HepG2 (cell line): ENCODE data around the gene TXNIP. TPM values are rescaled to one million over a fixed set of nuclear protein-coding genes. Genes with fewer than 3 reads are reported as not detected.

Source experiments
- ATAC-seq: fragments of 200-7000 bp; cut with Tn5 transposase; 3 replicates; pipeline ENCODE4 v1.9.1; 2020; ENCODE audit warnings: mild to moderate bottlenecking, moderate library complexity
- BruUV-seq: library from RNA; stranded (reverse); fragments of 400-500 nt; replicated peaks from 2 replicates; lab custom pipeline; 2021; lab: Mats Ljungman, UMichigan
- CTCF ChIA-PET: fragments of 300-600 bp; formaldehyde crosslinking; extraction: SDS; loops from one replicate; lab custom pipeline; 2021; ENCODE audit warnings: low total read pairs, inconsistent platforms, low intra/inter-chr PET ratio; lab: Yijun Ruan, JAX
- POLR2A ChIA-PET: fragments of 350-600 bp; sonication (Branson Sonifier 250); formaldehyde crosslinking; loops from one replicate; lab custom pipeline; 2020; ENCODE audit warnings: antibody characterized with exemption, inconsistent platforms; lab: Yijun Ruan, JAX
- DNase-seq: peaks from one replicate; pipeline ENCODE4 v3.0.0-alpha.2; 2015; ENCODE audit warnings: low spot score
- FAIRE-seq: peaks from 3 replicates; lab custom pipeline; 2011; peaks lifted over from hg19 to GRCh38; lab: Jason Lieb, UNC
- H2AFZ ChIP-seq: one replicate; pipeline ENCODE4 v1.6.1; 2011; ENCODE audit warnings: low read length, inconsistent platforms
- H3K27ac ChIP-seq: fragments of 300-600 bp; 3 replicates; pipeline ENCODE4 v1.8.0; 2011; ENCODE audit warnings: mixed run types, mild to moderate bottlenecking, mixed read lengths, low read length, inconsistent platforms; ENCODE audit not compliant: insufficient read depth; ENCODE audit errors: extremely low read length
- H3K27me3 ChIP-seq, 2 experiments: fragments of 200-600 bp in 1 of 2; 2 replicates in 1 of 2; 3 replicates in 1 of 2; pipeline versions ENCODE4 v1.6.0 to v1.8.0; 2011; ENCODE audit warnings: low read length in 2 of 2, mild to moderate bottlenecking in 2 of 2, moderate library complexity in 2 of 2, inconsistent platforms in 1 of 2; ENCODE audit not compliant: insufficient read depth in 2 of 2, control insufficient read depth in 1 of 2
- H3K36me3 ChIP-seq, 2 experiments: fragments of 200-600 bp in 1 of 2; replicated peaks in 1 of 2; 2 replicates in 1 of 2; 3 replicates in 1 of 2; pipeline versions ENCODE4 v1.5.1 to v1.8.0; 2011; ENCODE audit warnings: low read length in 2 of 2, inconsistent platforms in 1 of 2; ENCODE audit not compliant: insufficient read depth in 2 of 2, control insufficient read depth in 1 of 2
- H3K4me1 ChIP-seq: 2 replicates; pipeline ENCODE4 v1.5.1; 2012; ENCODE audit warnings: low read length, inconsistent platforms; ENCODE audit not compliant: insufficient read depth
- H3K4me2 ChIP-seq: 2 replicates; pipeline ENCODE4 v1.6.0; 2011; ENCODE audit warnings: low read depth, low read length, inconsistent platforms
- H3K4me3 ChIP-seq, 3 experiments: fragments of 200-600 bp in 1 of 3; sonication (generic), shearing (Covaris generic) in 1 of 3; replicated peaks in 1 of 3; 2 replicates each; pipeline ENCODE4 v1.5.1; 2011 to 2016; ENCODE audit warnings: low read length in 3 of 3, inconsistent platforms in 2 of 3, low read depth in 2 of 3, mild to moderate bottlenecking in 2 of 3, control low read depth in 1 of 3, mixed read lengths in 1 of 3; ENCODE audit not compliant: insufficient read depth in 1 of 3
- H3K79me2 ChIP-seq: one replicate; pipeline ENCODE4 v1.6.1; 2011; ENCODE audit warnings: low read length, inconsistent platforms; ENCODE audit not compliant: insufficient read depth
- H3K9ac ChIP-seq: 2 replicates; pipeline ENCODE4 v1.6.0; 2011; ENCODE audit warnings: mild to moderate bottlenecking, low read depth, low read length, inconsistent platforms; ENCODE audit not compliant: insufficient read depth
- H3K9me3 ChIP-seq: 2 replicates; pipeline ENCODE4 v1.5.1; 2012; ENCODE audit warnings: mild to moderate bottlenecking, low read length
- H4K20me1 ChIP-seq: 2 replicates; pipeline ENCODE4 v1.6.0; 2011; ENCODE audit warnings: inconsistent platforms, mild to moderate bottlenecking, low read length, moderate library complexity; ENCODE audit not compliant: insufficient read depth
- AFF4 ChIP-seq: sonication (generic); formaldehyde crosslinking; IDR thresholded peaks from 2 replicates; pipeline ENCODE4 v1.4.0; 2020; ENCODE audit warnings: missing genetic modification reagents
- ATF1 ChIP-seq: IDR thresholded peaks from 2 replicates; pipeline ENCODE4 v1.6.1; 2016; ENCODE audit warnings: mild to moderate bottlenecking, control low read depth
- KMT2B ChIP-seq: IDR thresholded peaks from 2 replicates; pipeline ENCODE4 v1.6.1; 2016; ENCODE audit warnings: missing genetic modification reagents, missing compliant biosample characterization
- MBD4 ChIP-seq: IDR thresholded peaks from 2 replicates; pipeline ENCODE4 v1.6.1; 2012; ENCODE audit warnings: low read length, inconsistent platforms, borderline replicate concordance
- MED1 ChIP-seq: sonication (generic); formaldehyde crosslinking; IDR thresholded peaks from 2 replicates; pipeline ENCODE4 v1.4.0; 2020; ENCODE audit warnings: missing genetic modification reagents
- NBN ChIP-seq: fragments of 450-650 bp; conservative IDR thresholded peaks from 2 replicates; pipeline ENCODE4 v1.6.1; 2017
- PHF5A ChIP-seq: IDR thresholded peaks from one replicate; pipeline ENCODE4 v1.6.1; 2018; ENCODE audit warnings: low read depth, missing genetic modification reagents; ENCODE audit not compliant: unreplicated experiment
- PPARG ChIP-seq: conservative IDR thresholded peaks from 2 replicates; pipeline ENCODE4 v1.6.1; 2016; ENCODE audit warnings: missing biosample characterization, missing genetic modification reagents
- REPIN1 ChIP-seq: sonication (generic); formaldehyde crosslinking; IDR thresholded peaks from 2 replicates; pipeline ENCODE4 v1.8.0; 2022; ENCODE audit warnings: missing genetic modification reagents, low read depth, mild to moderate bottlenecking, borderline replicate concordance
- SAP130 ChIP-seq: IDR thresholded peaks from 2 replicates; pipeline ENCODE4 v1.6.1; 2016; ENCODE audit warnings: low read depth
- SIN3A ChIP-seq: IDR thresholded peaks from 2 replicates; pipeline ENCODE4 v1.6.1; 2011; ENCODE audit warnings: low read depth, mild to moderate bottlenecking, control low read depth, low read length, borderline replicate concordance
- SSRP1 ChIP-seq: IDR thresholded peaks from 2 replicates; pipeline ENCODE4 v1.6.1; 2016; ENCODE audit warnings: control low read depth
- TEAD3 ChIP-seq: optimal IDR thresholded peaks from 2 replicates; pipeline ENCODE3; 2016; ENCODE audit warnings: borderline replicate concordance
- ZC3H13 ChIP-seq: sonication (generic); formaldehyde crosslinking; IDR thresholded peaks from 2 replicates; pipeline ENCODE4 v1.8.1; 2023; ENCODE audit warnings: mild to moderate bottlenecking, missing genetic modification reagents, moderate library complexity
- ZMYM4 ChIP-seq: sonication (generic); formaldehyde crosslinking; IDR thresholded peaks from 2 replicates; pipeline ENCODE4 v1.8.1; 2023; ENCODE audit warnings: mild to moderate bottlenecking, missing genetic modification reagents
- ZNF143 ChIP-seq: sonication (generic); formaldehyde crosslinking; IDR thresholded peaks from 2 replicates; pipeline ENCODE4 v1.4.0; 2020; ENCODE audit warnings: missing genetic modification reagents
- ZNF496 ChIP-seq: sonication (generic); formaldehyde crosslinking; IDR thresholded peaks from 2 replicates; pipeline ENCODE4 v1.8.1; 2023; ENCODE audit warnings: mild to moderate bottlenecking, moderate library complexity, missing genetic modification reagents; ENCODE audit not compliant: insufficient replicate concordance
- ZNF569 ChIP-seq: sonication (generic); formaldehyde crosslinking; IDR thresholded peaks from 2 replicates; pipeline ENCODE4 v1.5.0; 2020; ENCODE audit warnings: mild to moderate bottlenecking, missing genetic modification reagents, moderate library complexity, borderline replicate concordance
- WGBS: methylation state at CpG from one replicate; pipeline ENCODE4 v1.1.6; 2017; ENCODE audit warnings: low lambda C conversion rate; 5-methylcytosine and 5-hydroxymethylcytosine counted together
- in situ Hi-C: cut with HindIII; loops from 2 replicates; pipeline ENCODE4 v1.10.0; 2017; ENCODE audit warnings: low pct_unique_long_range_greater_than_20kb; ENCODE audit not compliant: extremely low pct_ligation_motif_present
- intact Hi-C: fragments of 100-400 bp; cut with micrococcal nuclease; formaldehyde crosslinking; loops from one replicate; pipeline ENCODE4 v1.10.0; 2022; ENCODE audit not compliant: unreplicated experiment
- polyA plus RNA-seq, 8 experiments: library from polyadenylated mRNA; depleted of rRNA in 3 of 8; stranded (reverse) in 7 of 8; unstranded in 1 of 8; fragments of >200 nt; fragmentation: Illumina TruSeq in 4 of 8; extraction: Trizol in 4 of 8; gene quantifications; 2 replicates each; pipeline versions ENCODE4 v1.2.1 to v1.2.3, GENCODE V29; 2011 to 2016; ENCODE audit warnings: low read depth in 4 of 8, missing spikeins in 1 of 8, mixed read lengths in 1 of 8; ENCODE audit not compliant: insufficient read depth in 1 of 8
- total RNA-seq, 5 experiments: library from RNA; depleted of rRNA; stranded (reverse); fragments of >200 nt; fragmentation: Illumina TruSeq; extraction: Trizol; gene quantifications; 2 replicates each; pipeline ENCODE4 v1.2.3, GENCODE V29; 2016; ENCODE audit warnings: low read depth in 1 of 5
- TF ChIP-seq, protein P1 (sequence below): sonication (generic); formaldehyde crosslinking; conservative IDR thresholded peaks from 2 replicates; pipeline ENCODE4 v1.4.0; 2020; ENCODE audit warnings: mild to moderate bottlenecking, missing genetic modification reagents, moderate library complexity

The TXNIP gene
- total and polyA plus RNA-seq, 2 of the 13 experiments (the other 11 are each of a cell fraction or from before 2014, with no cell fraction given), result 24.4 to 237 TPM

GRCh38 chr1:145995148-145995881, 1.1 kb downstream of the TXNIP start:
- WGBS, result 9% methylated on average over 8 of the region's 8 CpGs
- H2AFZ ChIP-seq, result no peak overlapping the region
- intact Hi-C loops, result no loop called here
- CTCF ChIA-PET, result no interaction called here
- no TSS peak for BruUV-seq
- peak overlapping the region; percentile 68 to 98 (median 91) for H3K4me3 ChIP-seq
- H3K4me1 ChIP-seq, result peaks cover 79% of the 10 kb centered on the region
- ATAC-seq (no peak), DNase-seq (no peak), FAIRE-seq (no peak)
- peak overlapping the region; percentile 94 for H3K27ac ChIP-seq
- H3K27me3 ChIP-seq, result no peaks in the 10 kb centered on the region; a peak in 1 of 5 replicates
- POLR2A ChIA-PET, result no interaction called here
- in situ Hi-C loops, result no loop called here
- H3K4me2 ChIP-seq, result peak overlapping the region; percentile 97
- H3K36me3 ChIP-seq, result peaks cover 2 to 22% of the 10 kb centered on the region in 2 experiments; a peak in 3 of 5 replicates
- H4K20me1 ChIP-seq, result peaks cover 50% of the 10 kb centered on the region
- H3K9me3 ChIP-seq, result no peaks in the 10 kb centered on the region
- H3K9ac ChIP-seq, result peak overlapping the region; percentile 93
- peaks cover 33% of the 10 kb centered on the region for H3K79me2 ChIP-seq
- TF ChIP-seq ZNF143 (no peak), NBN (no peak), PPARG (CRISPR knock-in tag) (no peak), SAP130 (CRISPR knock-in tag) (peak; percentile 33; the same call in 1 of the 2 replicates), ZNF496 (no peak), PHF5A (peak; percentile 4), SSRP1 (peak; percentile 14; the same call in 1 of the 2 replicates), AFF4 (0 out of 2 replicates have a peak, but pooled peaks have one; percentile 2), TEAD3 (CRISPR knock-in tag) (no peak), ZC3H13 (0 out of 2 replicates have a peak, but pooled peaks have one; percentile 37), REPIN1 (CRISPR knock-in tag) (no peak), ZNF569 (CRISPR knock-in tag) (no peak), MED1 (CRISPR knock-in tag) (0 out of 2 replicates have a peak, but pooled peaks have one; percentile 4), SIN3A (0 out of 2 replicates have a peak, but pooled peaks have one; percentile 8), ZMYM4 (no peak), KMT2B (CRISPR knock-in tag) (no peak), ATF1 (CRISPR knock-in tag) (no peak), MBD4 (peak; percentile 75; the same call in 1 of the 2 replicates)
- TF ChIP-seq, protein P1, sequence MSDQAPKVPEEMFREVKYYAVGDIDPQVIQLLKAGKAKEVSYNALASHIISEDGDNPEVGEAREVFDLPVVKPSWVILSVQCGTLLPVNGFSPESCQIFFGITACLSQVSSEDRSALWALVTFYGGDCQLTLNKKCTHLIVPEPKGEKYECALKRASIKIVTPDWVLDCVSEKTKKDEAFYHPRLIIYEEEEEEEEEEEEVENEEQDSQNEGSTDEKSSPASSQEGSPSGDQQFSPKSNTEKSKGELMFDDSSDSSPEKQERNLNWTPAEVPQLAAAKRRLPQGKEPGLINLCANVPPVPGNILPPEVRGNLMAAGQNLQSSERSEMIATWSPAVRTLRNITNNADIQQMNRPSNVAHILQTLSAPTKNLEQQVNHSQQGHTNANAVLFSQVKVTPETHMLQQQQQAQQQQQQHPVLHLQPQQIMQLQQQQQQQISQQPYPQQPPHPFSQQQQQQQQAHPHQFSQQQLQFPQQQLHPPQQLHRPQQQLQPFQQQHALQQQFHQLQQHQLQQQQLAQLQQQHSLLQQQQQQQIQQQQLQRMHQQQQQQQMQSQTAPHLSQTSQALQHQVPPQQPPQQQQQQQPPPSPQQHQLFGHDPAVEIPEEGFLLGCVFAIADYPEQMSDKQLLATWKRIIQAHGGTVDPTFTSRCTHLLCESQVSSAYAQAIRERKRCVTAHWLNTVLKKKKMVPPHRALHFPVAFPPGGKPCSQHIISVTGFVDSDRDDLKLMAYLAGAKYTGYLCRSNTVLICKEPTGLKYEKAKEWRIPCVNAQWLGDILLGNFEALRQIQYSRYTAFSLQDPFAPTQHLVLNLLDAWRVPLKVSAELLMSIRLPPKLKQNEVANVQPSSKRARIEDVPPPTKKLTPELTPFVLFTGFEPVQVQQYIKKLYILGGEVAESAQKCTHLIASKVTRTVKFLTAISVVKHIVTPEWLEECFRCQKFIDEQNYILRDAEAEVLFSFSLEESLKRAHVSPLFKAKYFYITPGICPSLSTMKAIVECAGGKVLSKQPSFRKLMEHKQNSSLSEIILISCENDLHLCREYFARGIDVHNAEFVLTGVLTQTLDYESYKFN (CRISPR knock-in tag), result no peak
